Peyer's patch (tissue), 4 donors: ENCODE results near the gene IQGAP2. TPM values are rescaled to one million over a fixed set of nuclear protein-coding genes. Genes with fewer than 3 reads are reported as not detected.

Experiments used
- DNase-seq, 3 donors: peaks; one replicate each; pipeline ENCODE4 v3.0.0-alpha.2; 2017 to 2019
- H3K27ac ChIP-seq, 4 donors: fragments of 200-600 bp; sonication (generic); one replicate each; pipeline ENCODE4 v1.5.1; 2016 to 2019
- H3K27me3 ChIP-seq, 2 donors: fragments of 200-600 bp; sonication (generic); one replicate each; pipeline ENCODE4 v1.5.1; 2019
- H3K36me3 ChIP-seq, 3 donors: fragments of 200-600 bp; sonication (generic); one replicate each; pipeline ENCODE4 v1.5.1; 2016 to 2019
- H3K4me1 ChIP-seq, 4 donors: fragments of 200-600 bp; sonication (generic); one replicate each; pipeline ENCODE4 v1.5.1; 2016 to 2019
- H3K4me3 ChIP-seq, 4 donors: fragments of 200-600 bp; sonication (generic); 1 replicate in 3 of 4; 2 replicates in 1 of 4; pipeline ENCODE4 v1.5.1; 2016 to 2019; ENCODE audit warnings: mild to moderate bottlenecking in 1 of 4
- H3K9me3 ChIP-seq, 4 donors: fragments of 200-600 bp; sonication (generic); one replicate each; pipeline ENCODE4 v1.5.1; 2016 to 2019; ENCODE audit warnings: mild to moderate bottlenecking in 1 of 4
- CTCF ChIP-seq, 6 experiments: fragments of 450-650 bp in 4 of 6; fragments of 200-600 bp in 2 of 6; sonication (generic) in 1 of 6; IDR thresholded peaks; one replicate each; pipeline ENCODE4 v1.5.1; 2017 to 2019; ENCODE audit warnings: antibody characterized with exemption in 6 of 6, mild to moderate bottlenecking in 3 of 6, moderate library complexity in 1 of 6
- POLR2A ChIP-seq, 2 donors: fragments of 450-650 bp; IDR thresholded peaks; one replicate each; pipeline ENCODE4 v1.5.1; 2017; ENCODE audit warnings: antibody characterized with exemption in 2 of 2, mild to moderate bottlenecking in 2 of 2, moderate library complexity in 2 of 2
- total RNA-seq, 4 donors: library from RNA; depleted of rRNA; stranded (reverse); fragments of >200 nt; gene quantifications; one replicate each; pipeline ENCODE4 v1.1.0, GENCODE V29; 2016

Gene IQGAP2
- total RNA-seq, 4 donors from 2014 or later = 58.6 to 110 (median 84.7) TPM

DNA sequence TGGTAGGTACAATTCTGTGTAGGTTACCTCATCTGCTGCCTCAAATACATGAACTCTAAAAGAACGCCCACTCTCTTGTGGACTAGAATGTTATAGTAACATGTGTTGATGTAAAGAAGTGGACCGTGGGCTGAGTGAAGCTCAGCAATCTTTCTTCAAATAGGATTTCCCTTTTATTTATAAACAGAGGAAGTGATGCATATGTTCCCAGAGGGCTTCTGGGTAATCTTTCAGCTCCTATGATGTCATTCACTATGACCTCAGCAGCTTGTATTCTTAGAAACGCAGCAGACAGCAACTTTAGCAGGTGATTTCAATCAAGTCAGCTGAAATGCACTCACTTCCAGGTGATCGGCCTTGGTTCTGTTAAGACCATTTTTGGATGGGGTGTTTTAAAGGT is 205.7 kb downstream of the IQGAP2 start:
- H3K36me3 ChIP-seq = peaks cover 0 to 15% (median 0%) of the 10 kb centered on the region in 3 donors
- H3K9me3 ChIP-seq = no peaks in the 10 kb centered on the region
- TF ChIP-seq POLR2A (IDR thresholded peaks at IDR 0.05) (no peak), CTCF (IDR thresholded peaks at IDR 0.05) (no peak)
- H3K27me3 ChIP-seq = no peaks in the 10 kb centered on the region
- H3K4me3 ChIP-seq = no peak overlapping the region
- H3K4me1 ChIP-seq = no peaks in the 10 kb centered on the region
- H3K27ac ChIP-seq = no peak overlapping the region
- no peak for DNase-seq

DNA sequence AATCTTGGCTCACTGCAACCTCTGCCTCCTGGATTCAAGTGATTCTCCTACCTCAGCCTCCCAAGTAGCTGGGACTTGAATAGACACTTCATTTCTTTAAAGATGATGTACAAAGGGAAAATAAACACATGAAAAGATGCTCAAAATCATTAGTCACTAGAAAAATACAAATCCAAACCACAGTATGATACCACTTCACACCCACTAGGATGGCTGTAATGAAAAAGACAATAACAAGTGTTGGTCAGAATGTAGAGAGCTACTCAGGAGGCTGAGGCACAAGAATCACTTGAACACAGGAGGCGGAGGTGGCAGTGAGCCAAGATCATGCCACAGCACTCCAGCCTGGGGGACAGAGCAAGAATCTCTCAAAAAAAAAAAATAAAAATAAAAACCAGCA is 207.1 kb downstream of the IQGAP2 start:
- TF ChIP-seq POLR2A (IDR thresholded peaks at IDR 0.05) (no peak), CTCF (IDR thresholded peaks at IDR 0.05) (no peak)
- no peak overlapping the region for H3K27ac ChIP-seq

DNA sequence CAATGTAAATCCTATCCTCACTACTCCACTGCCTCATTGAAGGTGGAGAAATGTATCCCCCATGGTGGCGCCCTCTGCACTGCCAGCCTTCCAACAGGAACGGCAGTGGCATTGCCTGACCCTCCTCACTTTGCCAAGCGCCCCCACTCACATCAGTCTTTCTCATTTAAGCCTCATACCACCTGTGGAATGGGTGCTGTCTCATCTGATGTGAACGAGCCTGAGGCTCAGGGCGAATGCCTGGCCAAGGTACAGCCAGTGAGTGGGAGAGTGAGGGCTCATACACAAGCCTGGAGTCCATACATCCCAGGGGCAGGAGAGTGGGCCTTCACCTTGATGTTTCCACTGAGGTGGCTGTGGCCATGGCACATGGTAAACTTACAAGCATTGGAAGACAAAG is 209.9 kb downstream of the IQGAP2 start:
- H3K9me3 ChIP-seq = no peaks in the 10 kb centered on the region

More for the DNA sequence above, 207.1 kb downstream of the IQGAP2 start:
- DNase-seq = no peak
- no peaks in the 10 kb centered on the region for H3K27me3 ChIP-seq
- no peaks in the 10 kb centered on the region for H3K9me3 ChIP-seq
- no peaks in the 10 kb centered on the region for H3K4me1 ChIP-seq
- H3K4me3 ChIP-seq = no peak overlapping the region
- peaks cover 0 to 15% (median 0%) of the 10 kb centered on the region in 3 donors for H3K36me3 ChIP-seq

DNA sequence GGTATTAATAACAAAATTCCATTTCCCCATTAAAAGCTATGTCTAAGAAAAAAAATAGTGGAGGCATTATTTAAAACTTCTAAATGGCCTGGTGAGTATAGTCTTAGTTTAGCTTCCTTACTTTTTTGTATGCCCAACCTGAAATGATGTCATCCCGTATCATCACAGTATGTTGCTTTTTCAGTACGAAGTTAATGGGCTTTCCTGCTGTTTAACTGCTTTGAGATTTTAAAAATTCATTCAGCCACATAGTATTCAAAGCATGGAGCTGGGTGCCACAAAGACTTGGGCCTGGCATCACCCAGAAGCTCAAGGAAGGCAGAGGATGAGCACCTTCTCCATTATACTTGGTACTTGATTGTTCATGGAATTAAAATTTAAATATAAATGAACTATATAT is 212.7 kb downstream of the IQGAP2 start:
- Histone ChIP-seq H3K27me3 (no peaks in the 10 kb centered on the region), H3K4me3 (no peak overlapping the region), H3K36me3 (peaks cover 0 to 22% (median 0%) of the 10 kb centered on the region in 3 donors), H3K9me3 (no peaks in the 10 kb centered on the region), H3K4me1 (no peaks in the 10 kb centered on the region), H3K27ac (no peak overlapping the region)
- DNase-seq = no peak
- TF ChIP-seq CTCF (IDR thresholded peaks at IDR 0.05) (no peak), POLR2A (IDR thresholded peaks at IDR 0.05) (no peak)

More for the DNA sequence above, 209.9 kb downstream of the IQGAP2 start:
- H3K4me3 ChIP-seq = no peak overlapping the region
- H3K4me1 ChIP-seq = no peaks in the 10 kb centered on the region
- TF ChIP-seq POLR2A (IDR thresholded peaks at IDR 0.05) (no peak), CTCF (IDR thresholded peaks at IDR 0.05) (no peak)
- H3K27me3 ChIP-seq = no peaks in the 10 kb centered on the region
- no peak for DNase-seq
- H3K36me3 ChIP-seq = peaks cover 0 to 18% (median 0%) of the 10 kb centered on the region in 3 donors
- H3K27ac ChIP-seq = no peak overlapping the region

- Histone ChIP-seq H3K4me1 (no peaks in the 10 kb centered on the region), H3K9me3 (no peaks in the 10 kb centered on the region), H3K27me3 (no peaks in the 10 kb centered on the region), H3K36me3 (peaks cover 0 to 19% (median 0%) of the 10 kb centered on the region in 3 donors), H3K4me3 (no peak overlapping the region), H3K27ac (no peak overlapping the region)
- no peak for TF ChIP-seq CTCF (IDR thresholded peaks at IDR 0.05)
- no peak for TF ChIP-seq POLR2A (IDR thresholded peaks at IDR 0.05)
- DNase-seq = no peak
Measured at GRCh38 chr5:76616206-76616605, 213.1 kb downstream of the IQGAP2 start.

DNA sequence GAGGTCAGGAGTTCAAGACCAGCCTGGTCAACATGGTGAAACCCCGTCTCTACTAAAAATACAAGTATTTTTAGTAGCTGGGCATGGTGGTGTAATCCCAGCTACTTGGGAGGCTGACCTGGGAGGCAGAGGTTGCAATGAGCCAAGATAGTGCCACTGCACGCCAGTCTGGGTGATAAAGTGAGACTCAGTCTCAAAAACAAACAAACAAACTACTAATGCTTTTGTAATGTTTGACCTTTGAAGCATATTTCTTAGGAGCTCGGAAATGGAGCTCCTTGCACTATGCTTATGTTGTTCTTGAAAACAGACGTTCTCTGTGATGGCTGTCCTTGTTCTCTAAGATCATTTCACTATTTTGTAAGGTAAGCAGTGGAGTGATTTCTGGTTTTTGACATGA is 214.1 kb downstream of the IQGAP2 start:
- Histone ChIP-seq H3K27ac (no peak overlapping the region), H3K4me1 (no peaks in the 10 kb centered on the region), H3K9me3 (no peaks in the 10 kb centered on the region), H3K36me3 (peaks cover 0 to 9% (median 0%) of the 10 kb centered on the region in 3 donors), H3K27me3 (no peaks in the 10 kb centered on the region), H3K4me3 (no peak overlapping the region)
- TF ChIP-seq CTCF (IDR thresholded peaks at IDR 0.05) (no peak), POLR2A (IDR thresholded peaks at IDR 0.05) (no peak)
- DNase-seq = no peak
